Esophagus squamous epithelium (tissue), 5 donors: ENCODE data around the gene BICC1. TPM values are rescaled to one million over a fixed set of nuclear protein-coding genes. Genes with fewer than 3 reads are reported as not detected.

Experiments used
- DNase-seq: peaks from one replicate; lab custom pipeline; 2025; lab: John Stamatoyannopoulos, UW
- H3K27ac ChIP-seq, 4 donors: fragments of 200-600 bp; sonication (generic); one replicate each; pipeline ENCODE4 v1.5.1; 2016 to 2019; ENCODE audit warnings: mild to moderate bottlenecking in 1 of 4
- H3K27me3 ChIP-seq, 4 donors: fragments of 200-600 bp; sonication (generic); 1 replicate in 3 of 4; 2 replicates in 1 of 4; pipeline versions ENCODE4 v1.5.1 to v1.6.0; 2017 to 2021; ENCODE audit warnings: antibody characterized with exemption in 1 of 4
- H3K36me3 ChIP-seq, 3 donors: fragments of 200-600 bp; sonication (generic); one replicate each; pipeline ENCODE4 v1.5.1; 2016 to 2019
- H3K4me1 ChIP-seq, 3 donors: fragments of 200-600 bp; sonication (generic); one replicate each; pipeline ENCODE4 v1.5.1; 2017 to 2019
- H3K4me3 ChIP-seq, 4 donors: fragments of 200-600 bp; sonication (generic); 1 replicate in 3 of 4; 2 replicates in 1 of 4; pipeline ENCODE4 v1.5.1; 2016 to 2019; ENCODE audit warnings: mild to moderate bottlenecking in 2 of 4, moderate library complexity in 1 of 4
- H3K9me3 ChIP-seq, 3 donors: fragments of 200-600 bp; sonication (generic); one replicate each; pipeline ENCODE4 v1.5.1; 2016 to 2019
- POLR2A ChIP-seq, 4 donors: fragments of 450-650 bp; IDR thresholded peaks; one replicate each; pipeline ENCODE4 v1.6.1; 2017; ENCODE audit warnings: antibody characterized with exemption in 4 of 4, mild to moderate bottlenecking in 4 of 4, moderate library complexity in 3 of 4
- WGBS, 2 donors: methylation state at CpG; one replicate each; pipeline ENCODE4 v1.1.5; 2018; 5-methylcytosine and 5-hydroxymethylcytosine counted together
- intact Hi-C: fragments of 100-400 bp; cut with DNase I; formaldehyde crosslinking; loops from one replicate; pipeline ENCODE4 v1.15.0; 2022
- total RNA-seq, 4 donors: library from RNA; depleted of rRNA; stranded (reverse); fragments of >200 nt; gene quantifications; one replicate each; pipeline ENCODE4 v1.1.0, GENCODE V29; 2016
- TF ChIP-seq, protein P1 (sequence below), 6 experiments: fragments of 450-650 bp in 4 of 6; fragments of 200-600 bp in 2 of 6; sonication (generic) in 2 of 6; IDR thresholded peaks; one replicate each; pipeline ENCODE4 v1.5.1; 2016 to 2019; ENCODE audit warnings: antibody characterized with exemption in 6 of 6, mild to moderate bottlenecking in 4 of 6, moderate library complexity in 4 of 6
- donor health status: DM: yes; HTN: yes; CAD: no.

Gene BICC1
- total RNA-seq, 4 donors from 2014 or later: 0.11 to 8.2 (median 2.0) TPM

DNA sequence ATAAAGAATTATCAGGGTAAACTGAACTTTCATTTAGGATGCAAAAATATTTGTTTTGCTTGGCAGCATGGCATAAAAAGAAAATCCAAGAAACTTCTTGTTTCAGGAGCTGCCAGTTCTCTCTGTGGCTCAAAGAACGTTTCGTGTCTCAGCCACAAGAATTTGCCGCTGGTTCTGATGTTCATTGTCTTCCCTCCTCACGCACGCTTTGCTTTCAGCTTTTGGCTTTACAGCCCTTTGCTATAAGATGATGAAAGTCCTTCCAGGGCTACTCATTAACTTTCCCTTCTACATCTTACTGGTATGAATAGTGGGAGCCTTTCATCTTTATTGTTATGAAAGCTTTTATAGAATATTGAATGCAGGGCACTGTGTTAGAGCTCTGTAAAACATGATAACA lies 124.7 kb downstream of the BICC1 start:
- TF ChIP-seq, protein P1, sequence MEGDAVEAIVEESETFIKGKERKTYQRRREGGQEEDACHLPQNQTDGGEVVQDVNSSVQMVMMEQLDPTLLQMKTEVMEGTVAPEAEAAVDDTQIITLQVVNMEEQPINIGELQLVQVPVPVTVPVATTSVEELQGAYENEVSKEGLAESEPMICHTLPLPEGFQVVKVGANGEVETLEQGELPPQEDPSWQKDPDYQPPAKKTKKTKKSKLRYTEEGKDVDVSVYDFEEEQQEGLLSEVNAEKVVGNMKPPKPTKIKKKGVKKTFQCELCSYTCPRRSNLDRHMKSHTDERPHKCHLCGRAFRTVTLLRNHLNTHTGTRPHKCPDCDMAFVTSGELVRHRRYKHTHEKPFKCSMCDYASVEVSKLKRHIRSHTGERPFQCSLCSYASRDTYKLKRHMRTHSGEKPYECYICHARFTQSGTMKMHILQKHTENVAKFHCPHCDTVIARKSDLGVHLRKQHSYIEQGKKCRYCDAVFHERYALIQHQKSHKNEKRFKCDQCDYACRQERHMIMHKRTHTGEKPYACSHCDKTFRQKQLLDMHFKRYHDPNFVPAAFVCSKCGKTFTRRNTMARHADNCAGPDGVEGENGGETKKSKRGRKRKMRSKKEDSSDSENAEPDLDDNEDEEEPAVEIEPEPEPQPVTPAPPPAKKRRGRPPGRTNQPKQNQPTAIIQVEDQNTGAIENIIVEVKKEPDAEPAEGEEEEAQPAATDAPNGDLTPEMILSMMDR (IDR thresholded peaks at IDR 0.05): no peak
- TF ChIP-seq POLR2A (IDR thresholded peaks at IDR 0.05): no peak

DNA sequence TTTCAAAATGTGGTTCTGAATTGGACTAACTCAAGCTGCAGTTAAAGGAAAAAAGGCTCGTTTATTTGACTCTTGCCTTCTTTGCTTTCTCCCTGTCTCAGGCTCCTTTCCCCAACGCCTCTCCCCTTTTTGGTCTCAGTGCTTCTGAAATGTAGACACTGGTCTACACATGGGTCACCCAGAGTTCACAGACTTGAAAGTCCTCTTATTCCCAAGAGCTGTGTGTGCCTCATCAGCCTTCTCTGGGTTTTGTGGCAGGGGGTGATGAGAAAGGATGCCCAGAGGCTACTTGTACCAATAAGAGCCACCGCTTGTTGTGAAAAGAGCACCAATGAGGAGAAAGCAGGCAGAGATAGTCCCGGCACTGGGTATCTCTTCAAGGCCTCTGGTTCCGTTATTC lies 125.7 kb downstream of the BICC1 start:
- Histone ChIP-seq H3K27me3 (no peaks in the 10 kb centered on the region), H3K9me3 (no peaks in the 10 kb centered on the region), H3K4me3 (no peak overlapping the region), H3K27ac (no peak overlapping the region), H3K36me3 (no peaks in the 10 kb centered on the region), H3K4me1 (peaks cover 0 to 3% (median 0%) of the 10 kb centered on the region in 3 donors)
- intact Hi-C loops: no loop called here
- DNase-seq: no peak
- WGBS, 2 donors: 64 to 66% methylated on average over 5 of the region's 5 CpGs
- TF ChIP-seq, protein P1 (IDR thresholded peaks at IDR 0.05): no peak

More for the DNA sequence above, 124.7 kb downstream of the BICC1 start:
- 63 to 73% methylated on average over 5 of the region's 5 CpGs for WGBS, 2 donors
- no peak overlapping the region for H3K27ac ChIP-seq
- no peaks in the 10 kb centered on the region for H3K9me3 ChIP-seq
- H3K36me3 ChIP-seq: no peaks in the 10 kb centered on the region
- intact Hi-C loops: no loop called here
- no peaks in the 10 kb centered on the region for H3K27me3 ChIP-seq
- H3K4me3 ChIP-seq: no peak overlapping the region
- DNase-seq: no peak
- H3K4me1 ChIP-seq: peaks cover 0 to 3% (median 0%) of the 10 kb centered on the region in 3 donors

DNA sequence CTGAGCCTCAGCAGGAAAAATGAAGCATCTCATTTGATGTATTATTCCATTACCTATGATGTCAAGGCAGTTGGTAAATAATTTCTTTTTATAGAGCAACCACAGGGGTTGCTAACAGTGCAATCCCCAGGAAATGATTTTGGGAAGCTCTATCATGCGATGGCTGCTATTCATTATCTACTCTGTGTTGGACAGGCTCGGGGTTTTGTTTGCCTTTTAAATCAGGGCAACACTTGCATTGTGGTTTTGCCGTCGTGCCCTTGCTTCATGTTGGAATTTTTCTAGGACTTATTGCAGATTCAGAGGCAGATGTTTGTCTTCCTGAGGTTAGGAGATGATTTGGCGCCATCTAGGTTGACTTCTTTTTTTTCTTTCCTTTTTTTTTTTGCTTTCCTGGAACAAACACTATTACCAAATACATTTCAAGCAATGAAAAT lies 128.4 kb downstream of the BICC1 start:
- whole genome bisulfite sequencing, 2 donors: 20 to 23% methylated on average over 5 of the region's 5 CpGs
- peaks cover 0 to 7% (median 3%) of the 10 kb centered on the region in 3 donors for H3K4me1 ChIP-seq

DNA sequence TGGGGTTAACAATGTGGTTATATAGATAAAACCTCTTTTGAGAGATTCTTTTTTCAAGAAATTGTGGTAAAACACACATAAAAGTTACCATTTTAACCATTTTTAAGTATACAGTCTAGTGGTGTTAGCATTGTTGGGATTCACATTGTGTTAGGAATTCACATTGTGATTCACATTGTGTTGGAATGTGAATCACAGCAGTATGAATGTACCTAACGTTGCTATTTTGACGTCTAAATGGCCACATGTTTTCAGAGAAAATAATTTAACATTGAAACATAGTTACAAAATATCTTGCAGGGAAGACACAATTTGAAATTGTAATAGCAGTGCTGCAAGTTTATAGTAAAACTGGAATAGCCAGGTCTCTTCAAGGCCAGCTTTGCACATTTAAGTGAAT lies 129.0 kb downstream of the BICC1 start:
- no peak overlapping the region for H3K4me3 ChIP-seq
- H3K9me3 ChIP-seq: no peaks in the 10 kb centered on the region
- intact Hi-C loops: no loop called here
- H3K27me3 ChIP-seq: no peaks in the 10 kb centered on the region
- peaks cover 0 to 7% (median 3%) of the 10 kb centered on the region in 3 donors for H3K4me1 ChIP-seq
- TF ChIP-seq, protein P1 (IDR thresholded peaks at IDR 0.05): no peak
- no peak for TF ChIP-seq POLR2A (IDR thresholded peaks at IDR 0.05)
- no peaks in the 10 kb centered on the region for H3K36me3 ChIP-seq
- WGBS, 2 donors: 41 to 42% methylated on average over 2 of the region's 2 CpGs
- H3K27ac ChIP-seq: no peak overlapping the region
- DNase-seq: no peak

More for the DNA sequence above, 128.4 kb downstream of the BICC1 start:
- no peak overlapping the region for H3K4me3 ChIP-seq
- intact Hi-C loops: no loop called here
- H3K27me3 ChIP-seq: no peaks in the 10 kb centered on the region
- DNase-seq: no peak
- no peaks in the 10 kb centered on the region for H3K9me3 ChIP-seq
- no peak overlapping the region for H3K27ac ChIP-seq
- no peak for TF ChIP-seq POLR2A (IDR thresholded peaks at IDR 0.05)
- TF ChIP-seq, protein P1 (IDR thresholded peaks at IDR 0.05): no peak
- H3K36me3 ChIP-seq: no peaks in the 10 kb centered on the region

DNA sequence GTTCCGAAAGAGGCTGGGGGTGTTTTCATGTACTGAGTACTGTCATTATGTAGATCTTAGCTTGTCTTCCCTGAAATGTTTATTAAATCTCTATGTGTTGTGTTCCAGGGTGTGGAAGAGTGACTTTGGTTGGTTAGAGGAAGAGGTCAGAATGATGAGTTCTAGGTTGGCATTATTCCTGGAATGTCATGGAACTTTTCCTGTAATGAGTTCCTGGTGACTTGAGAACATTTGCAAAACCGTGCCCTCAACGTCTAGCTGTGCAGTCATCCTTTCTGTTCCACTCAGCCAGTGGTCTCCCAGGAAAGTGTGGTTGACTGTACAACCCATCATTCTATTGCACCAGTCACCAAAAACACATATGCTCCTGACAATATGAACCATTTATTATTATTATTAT lies 129.6 kb downstream of the BICC1 start:
- H3K4me3 ChIP-seq: no peak overlapping the region
- DNase-seq: no peak
- no peak for TF ChIP-seq POLR2A (IDR thresholded peaks at IDR 0.05)
- TF ChIP-seq, protein P1 (IDR thresholded peaks at IDR 0.05): no peak
- intact Hi-C loops: no loop called here
- no peaks in the 10 kb centered on the region for H3K27me3 ChIP-seq
- no peak overlapping the region for H3K27ac ChIP-seq
- peaks cover 0 to 7% (median 3%) of the 10 kb centered on the region in 3 donors for H3K4me1 ChIP-seq
- 49 to 56% methylated on average over 3 of the region's 3 CpGs for WGBS, 2 donors
- H3K9me3 ChIP-seq: no peaks in the 10 kb centered on the region
- no peaks in the 10 kb centered on the region for H3K36me3 ChIP-seq
